Measurements from ENCODE around the gene SERPINB1.

The SERPINB1 gene

DNA sequence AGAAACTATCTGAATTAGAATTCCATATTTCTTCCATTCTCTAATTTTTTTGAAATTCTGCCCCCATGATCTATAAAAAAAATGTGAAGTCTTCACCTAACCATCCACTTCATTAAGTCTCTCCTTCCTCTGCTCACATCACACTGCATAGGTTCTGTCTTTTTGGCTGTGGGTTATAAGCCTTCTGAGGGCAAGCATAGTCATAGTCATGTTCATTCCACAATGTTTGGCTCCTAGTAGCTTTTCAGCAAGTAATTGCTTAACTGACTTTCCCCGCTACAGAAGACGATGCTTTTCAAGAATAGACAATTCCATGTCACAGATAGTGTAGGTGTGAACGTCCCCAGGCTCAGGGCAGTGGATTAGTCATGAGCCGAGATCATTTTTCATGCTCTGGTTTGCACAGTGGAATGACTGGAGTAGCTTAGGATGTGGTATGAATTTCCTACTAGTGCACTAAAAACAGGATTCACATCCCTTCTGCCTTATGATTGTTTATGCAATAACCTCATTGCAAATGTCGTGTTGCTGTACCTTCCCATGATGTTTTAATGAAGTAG lies 47.4 kb downstream of the SERPINB1 start:
- DNase-seq = no peak

- peak in 12 of 56 donors; percentile 12 to 60 (median 28) for DNase-seq
Observed at GRCh38 chr6:2793534-2794151, 48.0 kb downstream of the SERPINB1 start.

DNA sequence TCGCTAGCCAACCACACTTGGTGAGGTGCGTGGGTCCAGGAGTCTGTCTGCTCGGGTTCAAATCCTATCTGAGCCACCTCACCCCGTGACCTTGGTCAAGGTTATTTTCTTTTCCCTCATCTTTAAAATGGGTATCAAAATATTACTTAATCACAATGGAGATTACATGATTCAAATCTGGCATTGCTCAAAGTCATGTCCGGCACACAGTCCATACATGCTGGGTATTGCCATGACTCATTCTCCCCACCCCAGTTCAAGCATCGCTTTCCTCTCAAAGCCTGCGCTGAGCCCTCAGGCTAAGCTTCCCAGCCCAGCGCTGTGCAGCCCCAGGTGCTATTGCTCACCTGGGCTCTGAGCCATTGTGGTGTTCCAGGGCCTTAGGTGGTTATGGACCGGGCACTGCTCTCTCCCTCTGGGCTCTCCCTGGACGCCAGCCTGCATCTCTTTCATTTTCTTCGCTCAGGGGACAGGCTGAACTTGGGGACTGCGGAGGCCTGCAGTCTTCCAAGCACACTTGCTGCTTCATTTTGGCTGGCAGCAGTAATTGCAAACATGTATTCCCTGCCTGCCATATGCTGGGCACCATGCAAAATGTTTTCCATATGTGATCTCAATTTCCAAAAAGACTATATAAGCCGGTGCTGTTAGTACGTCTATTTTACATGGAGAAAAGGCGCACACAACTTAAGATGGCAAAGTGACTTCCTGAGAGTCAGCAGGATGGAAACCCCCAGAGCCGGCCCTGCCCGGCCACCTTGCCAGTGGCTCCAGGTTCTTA lies 49.1 kb downstream of the SERPINB1 start:
- DNase-seq = no peak

DNA sequence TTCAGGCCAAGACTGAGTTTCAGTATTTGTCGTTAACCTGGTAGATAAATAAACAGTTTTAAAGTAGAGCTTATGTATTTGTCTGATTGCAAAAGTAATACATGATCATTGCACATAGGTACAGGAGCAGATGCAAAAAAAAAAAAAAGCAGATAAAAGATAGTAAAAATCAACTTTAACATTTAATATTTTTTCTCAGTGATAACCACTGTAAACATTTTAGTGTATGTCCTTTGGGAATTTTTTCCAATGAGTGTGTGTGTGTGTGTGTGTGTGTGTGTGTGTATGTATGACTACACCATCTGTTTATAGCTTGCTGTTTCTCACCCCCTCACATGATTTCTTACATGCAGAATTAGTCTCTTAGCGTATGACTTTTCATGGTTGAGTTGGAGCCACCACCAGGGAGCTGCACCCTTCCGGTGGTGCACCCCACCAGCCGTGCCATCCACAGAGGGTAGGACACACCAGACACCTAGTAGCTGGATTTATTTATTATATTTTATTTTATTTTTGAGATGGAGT lies 50.2 kb downstream of the SERPINB1 start:
- no peak for DNase-seq

- DNase-seq = peak in 32 of 56 donors; percentile 19 to 77 (median 37)
Observed at GRCh38 chr6:2790588-2791449, 50.8 kb downstream of the SERPINB1 start.

GRCh38 chr6:2786269-2786668 lies 55.4 kb downstream of the SERPINB1 start:
- DNase-seq = no peak

- no peak for DNase-seq
Observed at GRCh38 chr6:2784930-2785329, 56.7 kb downstream of the SERPINB1 start.

GRCh38 chr6:2784061-2784460 lies 57.6 kb downstream of the SERPINB1 start:
- DNase-seq = no peak

DNA sequence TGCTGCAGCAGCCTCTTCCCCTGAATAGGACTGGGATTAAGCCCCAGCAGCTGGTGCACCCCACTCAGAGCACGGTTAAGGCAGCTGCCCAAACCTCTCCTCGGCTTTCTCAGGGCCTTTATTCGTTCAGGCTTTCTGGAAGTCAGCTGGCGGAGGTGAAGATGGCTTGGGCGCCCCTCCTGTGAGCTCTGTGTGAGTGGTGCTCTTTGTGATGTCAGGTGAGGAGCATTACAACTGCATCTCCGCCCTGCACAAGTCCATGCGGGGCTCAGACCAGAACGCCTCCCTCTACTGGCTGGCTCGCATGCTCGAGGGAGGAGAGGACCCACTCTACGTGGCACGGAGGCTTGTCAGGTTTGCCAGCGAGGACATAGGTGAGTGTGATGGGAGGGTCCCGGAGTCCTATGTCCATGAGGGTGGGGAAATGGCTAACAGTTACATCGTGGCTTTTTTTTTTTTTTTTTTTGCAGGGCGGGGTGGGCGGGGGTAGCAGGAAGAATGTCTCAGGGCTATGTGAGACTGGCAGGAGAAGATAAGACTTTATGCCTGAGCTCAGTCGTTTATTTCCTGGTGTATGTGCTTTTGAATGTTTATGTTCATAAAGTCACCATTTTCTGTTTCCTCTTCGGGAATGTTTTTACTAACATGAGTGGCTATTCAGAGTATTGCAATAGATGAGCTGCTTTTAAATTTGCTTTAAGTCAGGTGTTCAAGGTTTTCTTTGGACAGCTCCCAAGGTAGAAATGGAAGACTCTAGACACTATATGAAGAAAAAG lies 58.3 kb downstream of the SERPINB1 start:
- DNase-seq = no peak

DNA sequence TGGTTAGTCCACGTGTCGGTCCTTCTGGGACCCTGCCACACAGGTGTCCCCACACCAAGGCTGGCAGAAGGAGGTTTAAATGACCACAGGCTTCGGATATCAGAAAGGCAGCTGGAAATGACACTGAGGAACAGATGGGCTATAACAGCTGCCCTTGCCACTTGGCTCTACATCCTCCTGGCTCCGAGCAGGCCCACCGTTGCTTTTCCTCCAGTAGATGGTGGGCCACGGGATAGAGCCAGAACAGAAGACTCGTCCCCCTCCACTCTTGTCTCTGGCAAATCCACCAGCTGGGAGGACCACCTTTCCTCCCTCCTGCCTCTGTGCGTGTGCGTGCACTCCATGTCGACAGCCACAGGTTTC lies 58.9 kb downstream of the SERPINB1 start:
- DNase-seq = no peak

- DNase-seq = no peak
Observed at GRCh38 chr6:2782356-2782708, 59.3 kb downstream of the SERPINB1 start.

Measured in amygdala (tissue), 56 donors.